GM12801 (cell line): ENCODE measurements around the gene STK32B.

Source experiments
- TF ChIP-seq, protein P1 (sequence below): IDR thresholded peaks from one replicate; pipeline ENCODE4 v1.5.1; 2011; ENCODE audit warnings: control low read depth; ENCODE audit not compliant: insufficient read length; ENCODE audit errors: extremely low read depth

The STK32B gene

DNA sequence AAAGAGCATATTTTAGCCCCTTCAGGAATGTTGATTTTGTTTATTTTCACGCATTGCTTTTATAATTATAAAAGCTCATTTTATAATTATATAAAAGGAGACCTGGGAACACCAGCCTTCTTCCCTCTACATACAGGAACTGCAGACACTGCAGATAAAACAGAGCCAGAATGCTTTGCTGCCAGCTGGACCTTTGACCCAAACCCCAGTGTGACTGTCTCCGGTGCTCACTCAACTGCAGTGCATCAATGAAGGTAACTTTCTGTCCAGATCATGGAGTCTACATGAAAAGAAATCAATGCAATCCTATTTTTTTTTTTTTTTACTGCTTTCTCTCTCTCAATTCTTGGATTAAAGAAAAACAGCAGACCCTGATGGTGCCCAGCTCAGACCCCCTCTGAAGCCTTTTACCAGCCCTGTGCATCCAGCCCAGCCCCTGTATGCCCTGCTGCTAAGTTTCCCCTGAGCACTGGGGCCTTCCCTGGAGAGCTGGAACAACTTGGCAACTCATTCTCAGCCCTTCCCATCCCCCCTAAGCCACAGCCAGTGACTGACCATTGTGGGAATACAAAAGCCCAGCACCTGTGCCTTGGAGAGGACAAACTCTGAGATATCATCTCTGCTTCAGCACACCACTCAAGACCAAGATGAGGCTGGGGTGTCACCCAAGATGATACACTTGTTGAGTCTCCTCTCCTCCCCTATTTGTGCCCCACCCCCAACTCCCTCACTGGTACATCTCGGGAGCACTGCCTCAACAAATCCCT lies 475.0 kb downstream of the STK32B start:
- TF ChIP-seq, protein P1, sequence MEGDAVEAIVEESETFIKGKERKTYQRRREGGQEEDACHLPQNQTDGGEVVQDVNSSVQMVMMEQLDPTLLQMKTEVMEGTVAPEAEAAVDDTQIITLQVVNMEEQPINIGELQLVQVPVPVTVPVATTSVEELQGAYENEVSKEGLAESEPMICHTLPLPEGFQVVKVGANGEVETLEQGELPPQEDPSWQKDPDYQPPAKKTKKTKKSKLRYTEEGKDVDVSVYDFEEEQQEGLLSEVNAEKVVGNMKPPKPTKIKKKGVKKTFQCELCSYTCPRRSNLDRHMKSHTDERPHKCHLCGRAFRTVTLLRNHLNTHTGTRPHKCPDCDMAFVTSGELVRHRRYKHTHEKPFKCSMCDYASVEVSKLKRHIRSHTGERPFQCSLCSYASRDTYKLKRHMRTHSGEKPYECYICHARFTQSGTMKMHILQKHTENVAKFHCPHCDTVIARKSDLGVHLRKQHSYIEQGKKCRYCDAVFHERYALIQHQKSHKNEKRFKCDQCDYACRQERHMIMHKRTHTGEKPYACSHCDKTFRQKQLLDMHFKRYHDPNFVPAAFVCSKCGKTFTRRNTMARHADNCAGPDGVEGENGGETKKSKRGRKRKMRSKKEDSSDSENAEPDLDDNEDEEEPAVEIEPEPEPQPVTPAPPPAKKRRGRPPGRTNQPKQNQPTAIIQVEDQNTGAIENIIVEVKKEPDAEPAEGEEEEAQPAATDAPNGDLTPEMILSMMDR = no peak

DNA sequence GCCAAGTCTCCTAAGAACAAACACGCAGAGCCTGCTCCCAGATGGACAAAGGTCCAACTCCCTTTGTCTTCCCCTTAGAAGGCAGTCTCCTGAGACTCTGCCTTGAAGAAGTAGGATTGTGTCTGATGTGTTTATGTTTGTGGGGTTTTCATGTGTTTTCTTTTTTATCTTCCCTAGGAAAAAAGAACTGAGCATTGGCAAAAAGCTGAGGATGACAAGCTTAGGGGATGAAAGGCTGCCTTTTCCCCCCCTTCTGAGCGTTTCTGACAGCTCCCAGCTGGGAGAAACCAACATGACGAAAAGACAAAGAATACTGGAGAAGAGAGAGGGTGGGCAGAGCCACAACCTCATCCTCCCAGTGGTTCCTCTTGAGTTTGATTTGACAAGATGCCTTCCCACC lies 475.9 kb downstream of the STK32B start:
- TF ChIP-seq, protein P1 = no peak

DNA sequence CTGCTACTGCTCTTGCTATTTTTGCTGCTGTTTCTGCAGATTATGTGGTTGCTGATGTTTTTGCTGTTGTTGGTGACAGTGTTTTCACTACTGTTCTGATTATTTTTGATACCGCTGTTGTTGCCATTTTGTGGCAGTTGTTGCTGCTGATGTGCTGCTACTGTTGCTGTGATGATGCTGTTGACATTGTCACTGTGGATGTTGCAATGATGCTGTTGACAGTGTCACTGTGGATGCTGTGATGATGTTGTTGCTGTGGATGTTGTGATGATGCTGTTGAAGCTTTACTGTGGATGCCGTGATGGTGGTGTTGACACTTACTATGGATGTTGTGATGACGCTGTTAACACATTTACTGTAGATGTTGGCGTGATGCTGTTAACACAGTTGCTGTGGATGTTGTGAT lies 476.8 kb downstream of the STK32B start:
- TF ChIP-seq, protein P1 = no peak

DNA sequence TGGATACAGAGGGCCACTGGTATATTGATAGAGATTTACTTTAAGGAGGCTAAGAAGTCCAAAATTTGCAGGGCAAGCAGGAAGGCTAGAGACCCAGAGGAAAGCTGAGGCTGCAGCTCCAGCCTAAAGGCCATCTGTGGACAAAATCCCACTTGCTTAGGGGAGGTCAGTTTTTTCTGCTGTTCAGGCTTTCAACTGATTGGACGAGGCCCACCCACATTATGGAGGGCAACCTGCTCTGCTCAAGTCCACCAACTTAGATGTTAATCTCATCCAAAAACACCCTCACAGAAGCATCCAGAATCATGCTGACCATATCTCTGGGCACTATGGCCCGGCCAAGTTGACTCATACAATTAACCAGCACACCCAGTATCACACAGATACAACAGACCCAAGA lies 480.8 kb downstream of the STK32B start:
- TF ChIP-seq, protein P1 = no peak

DNA sequence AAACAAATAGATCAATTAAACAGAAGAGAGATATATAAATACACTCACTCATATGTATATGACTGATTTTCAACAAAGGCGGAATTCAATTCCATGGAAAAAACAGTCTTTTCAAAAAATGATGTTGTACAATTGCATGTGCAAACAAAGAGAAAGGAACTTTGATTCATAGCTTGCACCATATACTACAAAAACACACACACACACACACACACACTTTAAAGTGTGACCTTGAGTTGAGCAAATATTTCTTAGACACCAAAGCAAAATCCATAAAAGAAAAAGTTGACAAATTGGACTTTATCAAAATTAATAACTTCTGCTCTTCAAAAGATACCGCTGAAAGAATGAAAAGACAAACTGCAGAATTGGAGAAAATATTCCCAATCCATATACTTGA lies 488.3 kb downstream of the STK32B start:
- TF ChIP-seq, protein P1 = no peak

DNA sequence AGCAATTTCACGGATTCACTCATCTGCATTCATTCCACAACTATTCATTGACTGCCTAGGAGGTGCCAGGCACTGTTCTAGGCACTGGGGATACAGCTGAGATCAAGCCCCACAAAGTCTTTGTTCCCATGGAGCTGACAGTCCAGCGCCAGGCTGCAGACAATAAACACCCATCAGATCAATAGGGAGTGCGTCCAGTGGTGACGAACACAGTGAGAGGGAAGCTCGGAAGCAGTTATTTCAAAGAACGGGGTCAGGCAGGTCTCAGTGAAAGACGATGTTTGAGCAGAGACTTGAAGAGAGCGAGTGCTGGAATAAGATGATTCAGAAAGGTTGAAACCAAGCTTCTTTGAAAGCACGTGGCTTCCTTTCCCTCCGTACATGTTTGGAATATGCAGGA lies 489.9 kb downstream of the STK32B start:
- TF ChIP-seq, protein P1 = no peak

DNA sequence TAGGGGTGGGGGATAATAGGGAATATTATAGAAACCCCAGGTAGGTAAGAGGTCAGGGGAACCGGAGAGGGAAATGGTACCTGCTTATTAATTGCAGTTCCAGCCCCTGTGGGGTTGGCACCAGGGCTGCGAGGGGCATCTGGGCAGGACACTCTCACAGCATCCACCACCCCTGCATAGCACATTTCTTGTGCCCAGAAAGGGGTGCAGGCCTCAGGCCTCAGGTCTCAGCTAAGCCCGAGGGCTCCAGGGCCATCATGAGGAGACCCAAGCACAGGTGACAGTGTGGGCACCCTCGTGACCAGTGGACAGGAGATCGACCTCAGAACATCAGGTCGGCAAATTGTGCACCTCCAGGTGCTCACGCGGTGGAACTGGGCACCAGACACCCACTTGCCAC lies 492.4 kb downstream of the STK32B start:
- TF ChIP-seq, protein P1 = no peak
